NCI-H1105 treated with DMSO at 0.1 percent for 48 hours (cell line): Measurements from ENCODE around the gene EVI5.
"Not testable (repeated sequence)": the region's sequence is repeated elsewhere in the genome, so short reads cannot be mapped to it uniquely, and the experiment has no call there.

Experiments
- DNase-seq: peaks from one replicate; lab custom pipeline; 2025; lab: John Stamatoyannopoulos, UW

The EVI5 gene

DNA sequence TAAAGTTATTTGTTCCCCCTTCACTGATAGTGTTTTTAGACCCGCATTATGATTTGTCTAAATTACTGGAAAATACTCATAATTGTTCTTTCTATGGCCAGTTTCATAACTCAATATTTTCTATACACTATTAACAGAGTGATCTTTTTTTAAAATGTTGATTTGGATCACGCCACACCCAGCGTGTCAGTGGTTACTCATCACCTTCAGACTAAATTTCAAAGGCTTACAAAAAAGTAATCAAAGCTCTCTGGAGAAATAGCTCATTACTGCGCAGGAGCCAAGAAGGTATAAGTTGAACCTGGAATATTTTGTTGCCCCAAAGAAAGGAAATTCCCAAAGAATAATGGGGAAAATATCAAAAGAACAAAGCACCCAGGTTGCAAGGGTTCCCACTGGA lies 104.9 kb downstream of the EVI5 start:
- no peak for DNase-seq

DNA sequence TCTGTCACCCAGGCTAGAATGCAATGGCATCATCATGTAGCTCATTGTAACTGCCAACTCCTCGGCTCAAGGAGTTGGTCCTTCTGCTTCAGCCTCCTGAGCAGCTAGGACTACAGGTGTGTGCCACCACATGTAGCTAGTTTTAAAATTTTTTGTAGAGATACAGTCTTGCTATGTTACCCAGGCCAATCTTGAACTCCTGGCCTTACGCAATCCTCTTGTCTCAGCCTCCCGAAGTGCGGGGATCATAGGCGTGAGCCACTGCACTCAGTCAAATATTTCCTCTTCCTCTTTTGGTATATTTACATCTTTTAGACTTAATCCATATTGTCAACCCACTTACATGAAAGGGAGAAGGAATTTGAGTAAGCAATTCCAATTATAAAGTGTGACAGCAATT lies 121.1 kb downstream of the EVI5 start:
- DNase-seq = no peak

DNA sequence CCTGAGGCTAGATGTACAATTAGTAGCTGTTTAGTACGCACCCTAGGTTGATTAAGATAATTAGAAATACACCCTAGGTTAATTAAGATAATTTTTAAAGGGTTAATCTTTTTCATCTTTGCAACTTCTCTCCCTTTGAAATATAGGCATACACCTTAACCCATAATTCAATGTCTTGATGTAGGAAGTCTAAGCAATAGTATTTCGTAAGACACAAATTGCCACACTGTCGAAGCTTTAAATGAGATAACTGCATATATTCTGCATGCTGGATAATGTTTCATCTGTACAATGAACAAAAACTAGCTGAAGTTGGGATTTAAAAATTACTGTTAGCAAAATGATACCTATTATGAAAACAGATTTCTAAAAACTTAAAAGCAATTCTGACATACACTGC lies 122.9 kb downstream of the EVI5 start:
- DNase-seq = no peak

DNA sequence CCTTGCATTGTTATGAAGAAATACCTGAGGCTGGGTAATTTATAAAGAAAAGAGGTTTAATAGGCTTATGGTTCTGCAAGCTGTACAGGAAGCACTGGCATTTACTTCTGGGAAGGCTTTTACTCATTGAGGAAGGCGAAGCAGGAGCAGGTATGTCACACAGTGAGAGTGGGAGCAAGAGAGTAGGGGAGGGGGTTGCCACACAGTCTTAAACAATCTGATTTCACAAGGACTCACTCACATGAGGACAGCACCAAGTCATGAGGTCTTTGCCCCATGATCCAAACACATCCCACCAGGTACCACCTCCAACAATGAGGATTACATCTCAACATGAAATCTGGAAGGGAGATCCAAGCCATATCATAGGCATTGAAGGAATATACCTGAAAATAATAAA lies 127.2 kb downstream of the EVI5 start:
- no peak for DNase-seq

DNA sequence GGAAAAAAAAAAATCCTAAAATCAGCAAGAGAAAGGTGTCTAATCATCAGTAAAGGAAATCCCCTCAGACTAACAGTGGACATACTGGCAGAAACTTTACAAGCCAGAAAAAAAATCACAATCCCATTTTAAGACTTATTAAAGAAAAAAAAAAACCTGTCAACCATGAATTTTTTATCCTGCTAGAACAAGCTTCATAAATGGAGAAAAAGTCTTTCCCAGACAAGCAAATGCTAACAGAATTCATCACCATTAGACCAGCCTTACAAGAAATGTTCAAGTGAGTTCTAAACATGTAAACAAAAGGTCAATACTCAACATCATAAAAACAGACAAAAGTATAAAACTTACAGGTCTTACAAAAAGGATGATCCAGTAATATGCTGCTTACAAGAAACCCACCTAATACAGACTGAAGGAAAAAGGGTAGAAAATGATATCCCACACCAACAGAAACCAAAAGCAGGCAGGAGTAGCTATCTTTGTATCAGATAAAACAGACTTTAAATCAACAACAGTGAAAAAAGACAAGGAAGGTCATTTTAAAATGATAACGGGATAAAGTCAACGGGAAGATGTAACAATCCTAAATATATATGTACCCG lies 129.6 kb downstream of the EVI5 start:
- no peak for DNase-seq

DNA sequence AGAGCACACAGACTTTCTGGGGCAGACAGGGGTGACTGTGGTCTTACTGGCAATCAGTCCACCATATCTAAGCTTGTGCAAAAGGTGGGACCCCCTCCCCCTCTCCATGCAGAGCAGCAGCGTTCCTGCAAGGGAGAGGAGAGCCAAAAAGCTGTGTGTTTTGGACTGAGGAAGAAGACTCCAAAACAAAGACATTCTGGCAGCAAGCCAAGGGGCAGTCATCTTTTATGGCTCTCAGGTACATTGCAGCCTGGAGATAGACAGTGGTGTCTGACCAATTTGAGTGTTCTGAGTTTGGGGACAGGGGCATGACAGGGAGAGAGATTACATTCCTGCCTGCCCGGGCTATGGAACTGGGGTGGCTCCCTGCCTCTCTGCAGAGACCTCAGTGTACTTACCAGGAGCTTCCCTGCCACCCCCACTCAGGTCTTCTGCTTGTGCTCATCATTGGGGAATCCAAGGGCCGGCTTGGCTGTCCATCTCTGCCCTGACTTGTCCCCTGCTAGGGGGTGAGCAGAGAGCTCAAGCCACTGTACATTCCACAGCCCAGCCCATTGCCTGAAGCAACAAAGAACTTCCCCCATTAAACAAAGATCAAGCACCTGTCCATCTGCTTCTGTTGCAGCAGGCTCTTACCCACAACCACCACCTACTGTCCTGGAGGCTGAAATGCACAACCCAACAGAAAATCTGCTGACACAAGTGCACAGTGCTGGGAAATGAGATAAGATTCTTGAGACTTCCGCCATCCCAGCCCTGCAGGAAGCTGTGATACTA lies 131.1 kb downstream of the EVI5 start:
- no peak for DNase-seq

DNA sequence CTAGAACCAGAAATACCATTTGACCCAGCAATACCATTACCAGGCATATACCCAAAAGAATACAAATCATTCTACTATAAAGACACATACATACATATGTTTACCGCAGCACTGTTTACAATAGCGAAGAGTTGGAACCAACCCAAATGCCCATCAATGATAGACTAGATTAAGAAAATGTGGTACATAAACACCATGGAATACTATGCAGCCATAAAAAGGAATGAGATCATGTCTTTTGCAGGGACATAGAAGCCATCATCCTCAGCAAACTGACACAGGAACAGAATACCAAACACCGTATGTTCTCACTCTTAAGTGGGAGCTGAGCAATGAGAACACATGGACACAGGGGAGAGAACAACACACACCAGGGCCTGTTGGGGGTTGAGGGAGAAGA lies 144.2 kb downstream of the EVI5 start:
- not testable (repeated sequence) for DNase-seq

DNA sequence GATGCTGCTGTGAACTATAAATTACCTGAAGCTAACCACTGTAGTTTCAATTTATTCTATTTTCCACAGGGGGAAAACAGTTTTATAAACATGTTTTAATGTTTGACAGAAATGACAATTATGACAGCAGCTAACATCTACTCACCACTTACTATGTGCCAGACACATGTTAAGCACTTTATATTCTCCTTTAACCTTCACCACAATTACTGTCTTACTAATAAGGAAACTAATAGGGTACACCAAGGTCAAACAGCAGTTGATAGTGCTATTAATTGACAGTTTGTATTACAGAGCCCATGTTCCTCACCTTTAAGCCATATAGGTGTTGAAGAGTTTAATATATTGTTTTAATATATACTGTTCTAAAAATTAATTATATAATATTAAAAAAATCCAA lies 146.4 kb downstream of the EVI5 start:
- DNase-seq = no peak

DNA sequence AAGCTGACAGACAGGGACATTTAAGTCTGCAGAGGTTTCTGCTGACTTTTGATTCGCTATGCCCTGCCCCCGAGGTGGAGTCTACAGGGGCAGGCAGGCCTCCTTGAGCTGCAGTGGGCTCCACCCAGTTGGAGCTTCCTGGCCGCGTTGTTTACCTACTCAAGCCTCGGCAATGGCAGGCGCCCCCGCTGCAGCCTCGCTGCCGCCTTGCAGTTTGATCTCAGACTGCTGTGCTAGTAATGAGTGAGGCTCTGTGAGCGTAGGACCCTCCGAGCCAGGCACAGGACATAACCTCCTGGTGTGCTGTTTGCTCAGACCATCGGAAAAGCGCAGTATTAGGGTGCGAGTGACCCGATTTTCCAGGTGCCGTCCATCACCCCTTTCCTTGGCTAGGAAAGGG lies 149.7 kb downstream of the EVI5 start:
- DNase-seq = not testable (repeated sequence)

DNA sequence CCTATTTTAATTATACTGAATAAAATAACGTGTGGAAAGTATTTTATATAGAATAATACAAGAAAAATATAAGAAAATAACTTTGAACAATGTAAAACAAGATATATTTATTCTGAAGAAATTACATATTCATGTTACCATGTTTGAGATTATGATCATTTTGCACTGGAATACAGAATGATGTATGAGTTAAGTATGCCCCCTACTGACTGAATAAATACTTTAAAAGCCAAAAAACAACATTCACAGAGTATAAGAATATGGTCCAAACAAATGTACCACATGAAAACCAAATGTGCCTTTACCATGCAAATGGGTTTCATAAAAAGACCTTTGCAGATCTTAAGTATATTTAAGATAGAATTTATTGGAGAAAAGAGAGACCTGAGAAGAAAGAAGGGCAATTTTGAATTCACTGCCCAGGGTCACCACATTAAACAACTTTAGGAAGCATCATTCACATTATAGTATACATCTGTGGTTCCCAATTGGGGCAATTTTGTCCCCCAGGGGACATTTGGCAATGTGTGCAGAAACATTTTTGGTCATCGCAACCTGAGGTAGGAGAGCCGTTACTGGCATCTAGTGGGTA lies 161.6 kb downstream of the EVI5 start:
- DNase-seq = peak; percentile 34

DNA sequence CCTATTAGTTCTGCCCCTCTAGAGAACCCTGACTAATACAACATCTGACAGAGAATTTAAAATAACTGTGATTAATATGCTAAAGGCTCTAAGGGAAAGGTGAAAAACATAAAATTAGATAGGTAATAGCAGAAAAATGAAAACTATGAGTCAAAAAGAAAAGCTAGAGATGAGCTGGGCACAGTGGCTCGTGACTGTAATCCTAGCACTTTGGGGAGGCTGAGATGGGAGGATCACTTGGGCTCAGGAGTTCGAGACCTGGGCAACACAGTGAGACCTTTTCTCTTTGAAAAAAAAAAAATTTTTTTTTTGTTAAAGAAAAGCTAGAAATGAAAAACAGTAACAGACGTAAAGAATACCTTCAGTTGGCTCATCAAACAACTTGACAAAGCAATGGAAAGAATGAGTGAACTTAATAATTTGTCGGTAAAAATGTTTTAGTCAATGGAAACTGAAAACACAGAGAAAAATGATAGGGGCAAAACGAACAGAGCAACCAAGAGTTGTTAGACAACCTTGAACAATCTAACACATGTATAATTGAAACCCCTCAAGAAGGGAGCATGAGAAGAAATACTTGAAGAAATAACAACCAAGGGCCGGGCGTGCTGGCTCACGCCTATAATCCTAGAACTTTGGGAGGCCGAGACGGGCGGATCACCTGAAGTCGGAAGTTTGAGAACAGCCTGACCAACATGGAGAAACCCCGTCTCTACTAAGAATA lies 165.3 kb downstream of the EVI5 start:
- DNase-seq = no peak

DNA sequence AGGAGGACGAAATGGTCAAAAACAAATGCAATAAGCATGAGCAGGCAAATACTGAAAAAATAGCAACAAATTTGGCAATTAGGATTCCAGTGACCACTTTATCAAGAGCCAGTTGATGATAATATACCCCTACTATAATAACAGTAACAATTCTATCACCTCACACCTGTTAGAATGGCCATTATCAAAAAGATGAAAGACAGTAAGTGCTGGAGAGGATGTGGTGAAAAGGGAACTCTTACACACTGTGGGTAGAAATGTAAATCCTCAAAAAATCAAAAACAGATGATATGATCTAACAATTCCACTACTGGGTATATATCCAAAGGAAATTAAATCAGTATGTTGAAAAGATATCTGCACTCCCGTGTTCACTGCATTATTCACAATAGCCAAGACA lies 183.9 kb downstream of the EVI5 start:
- no peak for DNase-seq

DNA sequence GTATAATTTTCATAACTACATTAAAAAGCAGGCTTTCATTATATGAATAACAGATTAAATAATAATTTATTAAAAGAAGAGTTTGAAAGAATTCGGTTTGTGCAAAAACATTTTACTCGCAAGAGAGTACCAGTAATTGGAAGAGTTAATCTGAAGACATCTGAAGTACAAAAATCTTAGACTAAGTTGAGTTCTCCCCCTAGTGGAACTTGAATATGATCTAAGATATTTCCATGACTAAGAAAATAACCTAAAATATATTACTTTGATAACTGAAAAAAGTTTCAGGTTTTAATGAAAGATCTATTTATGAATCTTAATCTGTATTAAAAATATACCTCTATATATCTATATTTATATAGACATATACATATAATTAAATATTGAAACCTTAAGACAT lies 185.7 kb downstream of the EVI5 start:
- DNase-seq = no peak

DNA sequence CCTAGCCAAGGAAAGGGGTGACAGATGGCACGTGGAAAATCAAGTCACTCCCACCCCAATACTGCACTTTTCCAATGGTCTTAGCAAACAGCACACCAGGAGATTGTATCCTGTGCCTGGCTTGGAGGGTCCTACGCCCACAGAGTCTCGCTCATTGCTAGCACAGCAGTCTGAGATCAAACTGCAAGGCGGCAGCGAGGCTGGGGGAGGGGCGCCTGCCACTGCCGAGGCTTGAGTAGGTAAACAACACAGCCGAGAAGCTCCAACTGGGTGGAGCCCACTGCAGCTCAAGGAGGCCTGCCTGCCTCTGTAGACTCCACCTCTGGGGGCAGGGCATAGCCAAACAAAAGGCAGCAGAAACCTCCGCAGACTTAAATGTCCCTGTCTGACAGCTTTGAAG lies 195.5 kb downstream of the EVI5 start:
- not testable (repeated sequence) for DNase-seq

DNA sequence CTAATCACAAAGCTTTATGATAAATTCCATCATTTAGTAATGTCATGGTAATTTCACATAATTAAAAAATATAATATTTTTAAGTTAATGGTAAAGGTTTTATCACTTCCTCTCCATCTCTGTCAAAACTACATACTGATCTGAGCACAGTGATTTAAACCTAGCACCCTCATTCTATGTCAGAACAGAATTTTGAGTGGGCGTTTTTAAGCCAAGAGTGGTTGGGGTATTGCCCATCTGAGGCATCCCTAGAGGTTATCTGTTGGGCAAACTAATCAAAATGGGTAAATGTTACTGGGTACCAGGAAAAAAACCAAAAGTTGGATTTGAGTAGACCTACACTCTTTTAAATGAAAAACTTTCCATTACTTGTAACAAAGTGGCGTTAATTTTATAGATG lies 197.5 kb downstream of the EVI5 start:
- no peak for DNase-seq

DNA sequence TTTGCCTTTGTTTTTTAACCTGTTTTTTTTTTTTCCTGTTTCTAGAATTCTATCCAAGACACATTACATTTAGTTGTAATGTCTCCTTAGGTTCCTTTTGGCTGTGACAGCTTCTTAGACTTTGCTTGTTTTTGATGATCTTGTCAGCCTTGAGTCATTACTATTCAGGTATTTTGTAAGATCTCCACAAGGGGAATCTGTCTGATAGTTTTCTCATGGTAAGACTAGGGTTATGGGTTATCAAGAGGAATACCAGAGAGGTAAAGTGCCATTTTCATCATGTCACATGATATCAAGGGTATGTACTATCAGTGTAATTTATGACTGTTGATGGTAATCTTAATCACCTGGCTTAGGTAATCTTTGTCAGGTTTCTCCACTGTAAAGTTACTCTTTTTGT lies 199.1 kb downstream of the EVI5 start:
- DNase-seq = no peak

DNA sequence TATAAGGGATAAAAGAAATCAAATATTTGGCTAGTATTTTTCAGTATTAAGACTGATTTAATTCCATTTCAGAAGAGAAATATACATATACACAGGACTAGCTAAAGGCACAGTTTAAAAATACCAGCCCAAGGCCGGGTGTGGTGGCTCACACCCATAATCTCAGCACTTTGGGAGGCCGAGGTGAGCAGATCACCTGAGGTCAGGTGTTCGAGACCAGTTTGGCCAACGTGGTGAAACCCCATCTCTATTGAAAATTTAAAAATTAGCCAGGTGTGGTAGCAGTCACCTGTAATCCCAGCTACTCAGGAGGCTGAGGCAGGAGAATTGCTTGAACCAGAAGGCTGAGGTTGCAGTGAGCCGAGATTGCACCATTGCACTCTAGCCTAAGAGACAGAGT lies 200.1 kb downstream of the EVI5 start:
- DNase-seq = not testable (repeated sequence)

DNA sequence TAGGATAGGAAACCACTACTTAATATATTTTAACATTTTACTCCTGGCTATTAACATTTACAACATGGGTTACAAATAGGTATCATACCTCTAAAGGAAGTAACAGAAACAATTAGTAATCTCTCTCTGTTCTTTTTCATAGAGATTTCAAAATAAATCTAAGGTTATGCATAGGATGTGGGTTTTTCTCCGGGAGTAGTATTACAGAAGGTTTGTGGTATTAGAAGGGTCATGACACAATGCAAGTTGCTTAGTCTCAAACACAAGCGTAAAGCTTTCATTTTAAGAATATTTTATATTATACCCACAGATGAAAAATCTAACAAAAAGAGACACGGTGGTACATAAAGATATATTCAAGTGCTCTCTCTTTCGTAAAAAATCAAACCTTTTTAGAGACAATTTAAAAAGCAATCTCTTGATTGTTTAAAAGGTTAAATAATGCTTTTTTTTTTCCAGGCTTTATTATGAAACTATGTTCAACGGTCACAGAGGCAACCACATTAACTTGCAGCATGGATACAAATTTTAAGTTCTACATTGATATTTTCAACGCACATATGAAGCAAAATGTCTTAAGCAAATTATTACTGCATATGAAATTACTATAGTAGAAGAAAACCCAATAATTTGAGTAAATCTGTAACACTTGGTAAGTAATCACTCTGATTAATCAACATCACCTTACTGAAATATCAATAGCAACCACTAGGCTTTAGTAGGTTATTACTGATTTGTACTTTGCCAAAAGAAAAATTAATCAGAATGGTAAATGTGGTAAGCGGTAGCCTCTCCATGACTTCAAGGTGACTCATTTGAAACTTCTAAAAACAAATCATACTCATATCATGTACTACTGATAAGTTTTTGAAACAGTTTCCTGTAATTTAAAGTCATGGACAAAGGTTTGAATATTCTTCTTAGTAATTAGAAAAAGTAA lies 200.8 kb downstream of the EVI5 start:
- no peak for DNase-seq

DNA sequence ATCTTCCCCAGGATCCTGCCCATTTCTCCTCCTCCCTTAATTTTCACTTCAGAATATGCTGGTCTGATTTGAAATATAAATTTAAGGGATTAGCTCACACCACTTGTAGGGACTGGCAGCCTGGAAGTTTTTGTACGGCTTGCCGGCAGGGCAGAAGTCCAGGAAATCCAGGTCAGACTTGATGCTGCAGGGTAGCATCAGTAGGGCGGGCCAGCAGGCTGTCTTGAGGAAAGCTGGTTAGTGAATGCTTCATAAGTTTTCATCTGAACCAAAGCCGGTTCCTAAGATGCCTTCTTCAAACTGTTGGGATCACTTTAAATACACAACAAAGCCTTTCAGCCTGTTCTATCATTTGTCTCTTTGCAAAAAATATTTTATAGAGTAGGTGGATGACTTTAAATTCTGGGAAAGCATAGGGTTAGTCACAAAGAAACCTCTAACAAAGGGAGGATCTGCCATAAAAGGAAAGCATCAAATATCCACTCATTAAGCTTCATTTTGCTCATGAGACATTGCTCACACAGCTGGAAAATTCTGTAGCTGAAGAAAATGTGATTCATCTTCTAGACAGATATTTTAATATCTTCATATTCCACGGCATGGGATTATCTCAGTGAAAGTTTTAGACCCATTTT lies 207.5 kb downstream of the EVI5 start:
- no peak for DNase-seq

DNA sequence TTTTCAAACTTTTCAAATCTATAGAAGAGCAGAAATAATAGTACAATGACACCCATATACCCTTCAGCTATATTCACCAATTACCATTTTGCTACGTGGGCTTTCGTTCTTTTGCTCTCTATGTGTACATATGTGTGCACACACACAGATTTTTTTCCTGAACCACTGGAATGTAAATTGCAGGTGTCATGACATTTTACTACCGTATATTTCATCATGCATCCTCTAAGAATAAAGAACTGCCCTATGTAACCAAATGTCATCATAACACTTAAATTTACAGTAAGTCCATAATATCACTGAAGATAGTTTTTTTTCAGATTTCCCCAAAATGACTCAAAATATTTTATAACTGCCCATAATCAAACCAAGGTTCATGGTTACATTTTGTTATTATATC lies 209.8 kb downstream of the EVI5 start:
- DNase-seq = no peak

DNA sequence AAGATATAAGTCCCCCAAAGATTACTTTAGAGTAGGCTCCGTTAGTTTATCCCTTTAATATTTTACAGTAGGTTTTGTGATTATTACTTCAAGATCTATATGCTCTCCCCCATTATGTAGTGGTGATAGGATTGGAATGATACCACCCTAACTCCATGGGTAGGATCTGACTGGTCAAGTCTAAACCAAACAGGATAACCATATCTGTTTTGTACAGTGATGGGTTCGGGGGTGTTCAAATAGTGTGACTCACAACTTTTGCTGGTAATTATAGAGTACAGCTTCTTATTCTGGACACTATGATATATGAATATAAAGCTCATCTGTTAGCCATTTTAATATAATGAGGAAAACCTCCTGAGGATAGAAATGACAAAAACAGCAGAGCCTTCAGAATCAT lies 212.4 kb downstream of the EVI5 start:
- DNase-seq = no peak
